Glomerular endothelial cell (primary cell): ENCODE data around the gene SCARB1. TPM values are rescaled to one million over a fixed set of nuclear protein-coding genes. Genes with fewer than 3 reads are reported as not detected.

Experiments
- DNase-seq: peaks from one replicate; pipeline ENCODE4 v3.0.0-alpha.2; 2011; ENCODE audit warnings: low read depth, low spot score; ENCODE audit errors: extremely low read depth
- total RNA-seq: library from RNA; depleted of rRNA; stranded (reverse); fragments of >200 nt; gene quantifications from 2 replicates; pipeline ENCODE4 v1.2.3, GENCODE V29; 2015

The SCARB1 gene
- total RNA-seq, 1 donor from 2014 or later = 32.4 TPM

- DNase-seq = no peak
Measured at GRCh38 chr12:124780336-124780735, 83.3 kb downstream of the SCARB1 start.

- no peak for DNase-seq
Measured at GRCh38 chr12:124779161-124780141, 84.2 kb downstream of the SCARB1 start.

GRCh38 chr12:124778411-124778810 is 85.3 kb downstream of the SCARB1 start:
- DNase-seq = no peak

- DNase-seq = no peak
Measured at GRCh38 chr12:124777399-124778372, 86.0 kb downstream of the SCARB1 start.

GRCh38 chr12:124776125-124776513 is 87.5 kb downstream of the SCARB1 start:
- DNase-seq = no peak

- DNase-seq = no peak
Measured at GRCh38 chr12:124774462-124775167, 89.0 kb downstream of the SCARB1 start.

- DNase-seq = no peak
Measured at GRCh38 chr12:124774054-124774461, 89.6 kb downstream of the SCARB1 start.

- DNase-seq = no peak
Measured at GRCh38 chr12:124772289-124773170, 91.1 kb downstream of the SCARB1 start.

GRCh38 chr12:124771462-124772288 is 92.0 kb downstream of the SCARB1 start:
- no peak for DNase-seq

GRCh38 chr12:124770728-124771127 is 92.9 kb downstream of the SCARB1 start:
- DNase-seq = no peak

- no peak for DNase-seq
Measured at GRCh38 chr12:124769881-124770512, 93.7 kb downstream of the SCARB1 start.

GRCh38 chr12:124769163-124769530 is 94.5 kb downstream of the SCARB1 start:
- DNase-seq = no peak

GRCh38 chr12:124768452-124769162 is 95.1 kb downstream of the SCARB1 start:
- DNase-seq = no peak

GRCh38 chr12:124767066-124767821 is 96.4 kb downstream of the SCARB1 start:
- no peak for DNase-seq

- DNase-seq = no peak
Measured at GRCh38 chr12:124766727-124767065, 97.0 kb downstream of the SCARB1 start.

GRCh38 chr12:124765581-124766489 is 97.8 kb downstream of the SCARB1 start:
- no peak for DNase-seq
